Measurements from ENCODE around the gene NFRKB.

DNA sequence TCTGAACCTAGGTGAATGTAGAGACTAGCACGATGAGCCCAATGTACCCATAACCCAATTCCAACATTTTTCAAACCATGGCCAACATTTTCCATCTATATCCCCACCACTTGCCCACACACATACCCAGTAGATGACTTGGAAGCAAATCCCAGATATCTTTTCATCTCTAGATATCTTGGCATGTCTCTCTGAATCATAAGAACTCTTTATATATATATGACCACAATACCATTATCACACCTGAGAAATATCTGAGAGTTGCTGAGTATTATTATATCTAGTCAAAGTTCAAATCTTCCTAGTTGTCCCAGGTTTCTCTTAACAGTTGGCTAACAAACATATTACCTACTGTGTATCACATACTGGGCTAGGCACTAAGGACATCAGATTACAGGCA, 37.9 kb upstream of the NFRKB start:
- no peak for TF ChIP-seq ZFX (IDR thresholded peaks at IDR 0.05)
- TF ChIP-seq, protein P1, sequence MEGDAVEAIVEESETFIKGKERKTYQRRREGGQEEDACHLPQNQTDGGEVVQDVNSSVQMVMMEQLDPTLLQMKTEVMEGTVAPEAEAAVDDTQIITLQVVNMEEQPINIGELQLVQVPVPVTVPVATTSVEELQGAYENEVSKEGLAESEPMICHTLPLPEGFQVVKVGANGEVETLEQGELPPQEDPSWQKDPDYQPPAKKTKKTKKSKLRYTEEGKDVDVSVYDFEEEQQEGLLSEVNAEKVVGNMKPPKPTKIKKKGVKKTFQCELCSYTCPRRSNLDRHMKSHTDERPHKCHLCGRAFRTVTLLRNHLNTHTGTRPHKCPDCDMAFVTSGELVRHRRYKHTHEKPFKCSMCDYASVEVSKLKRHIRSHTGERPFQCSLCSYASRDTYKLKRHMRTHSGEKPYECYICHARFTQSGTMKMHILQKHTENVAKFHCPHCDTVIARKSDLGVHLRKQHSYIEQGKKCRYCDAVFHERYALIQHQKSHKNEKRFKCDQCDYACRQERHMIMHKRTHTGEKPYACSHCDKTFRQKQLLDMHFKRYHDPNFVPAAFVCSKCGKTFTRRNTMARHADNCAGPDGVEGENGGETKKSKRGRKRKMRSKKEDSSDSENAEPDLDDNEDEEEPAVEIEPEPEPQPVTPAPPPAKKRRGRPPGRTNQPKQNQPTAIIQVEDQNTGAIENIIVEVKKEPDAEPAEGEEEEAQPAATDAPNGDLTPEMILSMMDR (IDR thresholded peaks at IDR 0.05 in 2 of 3, conservative IDR thresholded peaks at IDR 0.05 in 1 of 3; ENCODE audit: borderline replicate concordance in 1 of 3, insufficient read depth in 1 of 3, low read depth in 2 of 3, low read length in 2 of 3): no peak
- TF ChIP-seq POLR2AphosphoS5 (IDR thresholded peaks at IDR 0.05; ENCODE audit: low read depth, low read length): no peak
- TF ChIP-seq CEBPB (IDR thresholded peaks at IDR 0.05; ENCODE audit: low read depth): no peak
